Left forelimb (tissue), 1 donor: ENCODE results near the gene CADPS2.

Source experiments
- DNase-seq: peaks from one replicate; pipeline ENCODE4 v3.0.0-alpha.2; 2018; ENCODE audit warnings: low spot score

The CADPS2 gene

DNA sequence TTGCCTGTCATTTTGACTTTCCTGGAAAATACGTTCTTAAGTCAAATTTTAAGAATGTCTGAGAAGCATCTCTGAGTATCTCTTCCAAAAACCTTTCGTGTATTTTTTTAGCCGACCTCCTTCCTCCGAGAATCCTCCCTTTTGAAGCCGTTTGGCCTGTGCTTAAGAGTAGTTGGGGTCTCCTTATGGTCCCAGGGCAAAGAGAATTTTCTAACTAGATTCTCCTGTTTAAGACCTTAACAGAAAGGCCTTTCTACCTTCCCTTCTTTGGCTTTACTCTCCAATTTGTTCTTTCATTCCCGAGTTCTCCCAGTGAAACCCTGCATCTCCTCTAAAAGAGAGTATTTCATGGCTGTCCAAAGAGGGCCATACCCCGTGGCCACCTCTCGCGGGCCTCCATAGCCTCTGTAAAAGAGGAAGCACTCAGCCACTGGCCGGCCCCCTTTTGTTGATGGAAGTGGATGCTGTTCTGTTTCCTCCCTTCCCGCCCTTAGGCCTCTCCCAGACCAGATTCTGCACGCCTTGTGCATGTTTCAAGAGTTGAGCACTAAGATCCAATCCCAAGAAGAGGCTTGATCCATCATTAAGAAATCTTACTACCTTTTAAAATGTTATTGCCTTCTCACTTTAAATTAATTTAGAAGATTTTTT, 575.1 kb downstream of the CADPS2 start:
- DNase-seq = no peak

DNA sequence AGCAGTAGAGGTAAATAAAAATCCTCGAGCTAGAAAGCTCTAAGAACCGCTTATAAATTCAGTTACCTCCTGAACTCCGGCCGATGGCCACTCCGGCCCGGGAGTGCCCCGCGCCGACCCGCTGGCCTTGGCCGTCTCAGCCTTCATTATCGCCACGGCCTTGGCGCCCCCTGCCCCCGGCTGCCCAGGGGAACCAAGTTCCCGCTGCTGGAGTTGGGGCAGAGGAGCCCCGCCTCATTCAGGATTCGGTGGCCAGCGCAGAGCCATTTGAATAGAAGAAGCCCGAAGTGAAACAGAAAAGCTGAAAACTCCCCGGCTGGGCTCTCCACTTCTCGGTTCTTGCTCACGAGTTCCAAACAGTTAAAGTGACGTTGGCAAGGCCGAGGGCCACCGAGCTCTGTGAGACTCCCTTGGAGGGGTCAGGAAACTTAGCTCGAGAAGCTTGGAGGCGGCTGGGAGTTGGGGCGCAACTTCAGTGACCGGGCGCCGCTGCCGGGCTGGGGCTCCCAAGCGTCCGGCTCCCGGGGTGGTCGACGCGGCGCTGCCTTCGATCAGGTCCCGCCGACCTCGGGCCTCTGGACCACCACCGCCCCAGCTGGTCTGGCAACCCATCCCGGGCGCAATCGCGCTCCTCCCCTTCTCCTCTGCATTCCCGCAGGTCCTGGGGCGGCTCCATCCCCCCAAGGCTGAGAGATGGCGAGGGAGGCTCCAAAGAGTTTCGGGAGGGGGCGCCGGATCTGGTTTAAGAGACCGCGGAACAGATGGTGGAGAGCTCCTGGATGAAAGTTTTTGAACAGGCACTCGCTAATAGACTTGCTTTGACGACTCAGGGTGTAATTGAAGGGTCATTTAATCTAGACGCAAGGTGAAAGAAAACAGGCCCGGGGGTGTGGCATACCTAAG, 575.9 kb downstream of the CADPS2 start:
- no peak for DNase-seq

- no peak for DNase-seq
Observed at GRCh38 chr7:122309421-122309820, 576.8 kb downstream of the CADPS2 start.

DNA sequence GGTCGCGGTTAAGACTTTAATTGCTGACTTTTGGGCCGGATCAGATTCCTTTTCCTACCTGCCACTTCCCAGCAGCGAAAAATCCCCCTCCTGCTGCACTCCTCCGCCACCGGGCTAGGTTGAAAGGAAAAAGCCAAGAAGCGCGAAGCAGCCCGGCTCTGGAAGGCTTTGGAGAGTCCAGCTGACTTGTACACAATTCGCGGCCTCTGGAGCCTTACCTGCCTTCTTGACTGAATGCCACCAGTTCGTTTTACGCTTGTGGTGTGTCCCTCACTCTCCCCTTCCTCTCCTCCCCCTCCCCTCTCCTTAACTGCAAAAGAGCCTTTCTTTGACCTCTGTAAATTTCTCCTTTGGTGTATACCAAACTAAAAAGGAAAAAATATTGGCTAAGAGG, 579.0 kb downstream of the CADPS2 start:
- DNase-seq = no peak

DNA sequence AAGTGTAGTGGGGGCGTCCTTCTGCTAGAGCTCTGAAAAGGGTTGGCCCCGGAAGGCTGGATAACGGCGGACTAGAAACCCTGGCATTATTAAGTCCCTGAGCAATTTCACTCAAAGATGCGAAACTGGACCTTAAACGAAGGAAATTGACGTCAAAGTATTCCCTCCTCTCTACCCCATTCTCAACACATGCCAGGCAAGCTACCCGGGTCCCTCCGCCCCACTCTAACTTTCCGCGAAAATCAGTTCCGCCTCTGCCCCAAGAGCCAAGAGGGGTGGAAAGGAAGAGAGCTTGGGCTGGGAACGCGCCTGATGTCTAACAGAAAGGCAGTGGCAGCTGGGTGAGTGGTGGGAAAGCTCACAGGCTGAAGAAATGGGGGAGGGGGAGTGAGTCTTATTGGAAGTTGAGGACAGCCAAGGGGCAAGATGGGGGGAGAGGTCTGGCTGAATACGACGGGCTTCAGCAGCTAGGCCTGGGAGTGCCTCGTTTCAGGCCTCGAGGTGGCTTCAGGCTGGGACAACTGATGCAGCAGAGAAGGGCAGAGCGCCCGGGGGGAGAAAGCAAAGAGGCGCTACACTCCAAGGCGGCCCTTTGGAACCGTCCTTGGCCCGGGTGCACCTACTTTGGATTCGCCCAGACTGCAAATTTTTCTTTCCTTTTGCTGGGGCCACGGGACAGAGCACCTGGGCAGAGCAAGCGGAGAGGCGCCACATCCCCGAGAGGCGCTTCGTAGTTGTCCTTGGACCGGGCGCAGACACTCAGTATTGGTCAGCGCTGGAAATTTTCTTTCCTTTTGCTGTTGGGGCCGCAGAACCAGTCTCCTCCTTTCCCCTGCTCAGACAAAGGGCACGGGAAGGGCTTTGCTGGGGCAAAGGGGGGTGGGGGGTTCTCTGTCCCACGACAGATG, 579.7 kb downstream of the CADPS2 start:
- DNase-seq = no peak

DNA sequence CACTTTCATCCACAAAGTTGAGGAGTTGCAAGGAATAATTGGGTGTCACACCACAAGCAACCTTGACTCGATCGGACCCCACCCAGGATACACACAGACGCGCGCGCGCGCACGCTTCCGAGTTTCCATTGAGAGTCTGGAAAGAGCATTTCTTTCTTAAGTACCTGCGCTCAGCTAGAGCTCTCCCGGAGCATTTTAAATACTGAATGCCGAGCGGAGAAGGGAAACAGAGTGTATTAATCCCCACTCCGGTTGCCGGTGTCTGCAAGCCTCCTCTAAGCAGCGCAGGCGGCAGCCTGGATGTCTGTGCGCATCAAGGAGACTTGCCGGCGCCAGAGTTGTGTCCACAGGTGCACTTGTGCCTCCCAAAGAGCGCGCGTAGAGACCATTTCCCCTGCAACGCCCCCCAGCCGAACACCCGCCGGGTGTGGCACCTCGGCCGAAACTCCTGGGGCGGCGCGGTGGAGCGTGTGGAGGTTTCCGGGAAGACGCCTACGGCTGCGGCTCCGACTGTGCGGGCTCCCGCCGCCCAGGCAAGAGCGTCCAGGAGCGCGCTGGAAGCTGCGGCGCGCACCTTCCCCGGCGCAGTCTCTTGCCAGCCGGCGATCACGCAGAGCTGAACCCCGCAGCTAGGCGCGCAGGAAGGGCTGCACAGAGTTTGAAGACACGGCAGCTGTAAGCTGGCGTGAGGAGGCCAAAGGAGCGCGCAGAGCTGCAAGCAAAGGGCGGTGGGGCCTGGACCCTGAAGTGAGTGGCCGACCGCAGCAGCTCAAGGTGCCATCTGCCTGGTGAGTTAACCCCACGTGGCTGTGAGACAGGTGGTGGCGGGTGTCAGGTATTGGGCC, 580.6 kb downstream of the CADPS2 start:
- DNase-seq = no peak

GRCh38 chr7:122304996-122305421, 581.3 kb downstream of the CADPS2 start:
- DNase-seq = no peak

DNA sequence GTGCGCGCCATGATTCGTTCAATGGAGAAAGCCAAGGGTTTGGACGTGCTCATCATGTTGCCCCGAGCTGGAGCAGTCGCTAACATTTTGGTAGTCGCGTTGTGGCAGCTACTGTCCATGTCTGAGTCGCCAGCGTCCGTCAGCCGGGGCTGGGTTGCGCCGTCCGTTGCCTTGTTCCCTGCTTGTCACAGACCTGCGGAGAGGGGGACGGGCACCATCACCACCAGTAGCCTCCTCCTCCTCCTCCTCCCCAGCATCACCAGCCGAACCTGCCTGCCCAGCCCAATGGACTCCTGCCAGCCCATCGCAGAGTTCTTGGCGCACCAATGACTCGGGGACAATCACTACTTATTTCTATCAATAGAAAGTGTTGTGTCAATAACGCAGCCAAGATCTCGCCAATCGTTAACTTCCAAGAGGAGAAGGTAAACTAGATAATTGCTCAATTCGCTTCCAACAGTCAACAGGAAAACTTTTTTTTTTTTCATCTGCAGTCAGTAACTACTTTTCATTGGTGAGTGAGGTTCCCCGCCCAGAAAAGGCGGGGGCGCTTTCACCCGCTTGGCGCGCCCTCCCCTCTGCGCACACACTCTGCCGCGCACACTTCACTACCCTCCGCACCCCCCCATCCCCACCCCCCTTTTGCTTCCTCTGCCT, 581.8 kb downstream of the CADPS2 start, which contains the start of gene FEZF1:
TSS of gene FEZF1 (minus strand) at position 432 of the 657 bp plus-strand sequence. CDS start at position 119, 313 bp downstream.
- no peak for DNase-seq

DNA sequence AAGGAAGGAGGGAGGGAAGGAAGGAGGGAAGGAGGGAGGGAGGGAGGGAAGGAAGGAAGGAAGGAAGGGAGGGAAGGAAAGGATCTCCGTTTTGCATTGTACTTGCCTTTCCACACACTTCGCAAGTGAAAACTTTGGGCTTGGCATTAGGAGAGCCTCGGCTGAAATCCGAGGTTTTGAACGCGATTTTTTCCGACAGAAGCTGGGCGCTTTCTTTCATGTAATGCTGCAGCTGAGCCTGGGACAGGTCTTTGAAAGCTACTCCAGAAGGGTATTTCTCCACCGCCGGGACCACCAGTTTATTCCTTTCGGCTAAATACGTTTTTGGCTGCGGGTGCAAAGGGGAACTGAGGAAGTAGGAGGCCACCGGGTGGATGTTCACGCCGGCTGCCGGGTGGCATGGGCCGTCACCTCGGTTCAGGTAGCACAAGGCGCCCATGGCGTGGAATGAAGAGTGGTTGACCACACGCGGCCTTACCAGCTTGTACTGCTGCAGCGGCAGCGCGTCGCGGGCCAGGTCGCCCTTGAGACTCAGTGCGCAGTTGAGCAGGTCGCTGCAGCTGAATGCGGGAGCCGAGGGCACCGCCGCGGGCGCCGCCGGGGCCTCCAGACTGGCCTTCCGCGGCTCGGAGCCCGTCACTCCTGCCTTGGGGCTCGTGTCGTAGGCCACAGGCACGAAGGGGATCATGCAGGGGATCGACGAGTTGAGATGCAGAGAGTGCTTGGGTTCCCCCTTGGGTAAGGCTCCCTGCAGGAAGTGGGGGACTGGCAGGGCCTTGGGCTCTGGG, 582.5 kb downstream of the CADPS2 start:
- DNase-seq = no peak

- no peak for DNase-seq
Observed at GRCh38 chr7:122302761-122303530, 583.3 kb downstream of the CADPS2 start.

GRCh38 chr7:122301858-122302760, 584.2 kb downstream of the CADPS2 start:
- no peak for DNase-seq

DNA sequence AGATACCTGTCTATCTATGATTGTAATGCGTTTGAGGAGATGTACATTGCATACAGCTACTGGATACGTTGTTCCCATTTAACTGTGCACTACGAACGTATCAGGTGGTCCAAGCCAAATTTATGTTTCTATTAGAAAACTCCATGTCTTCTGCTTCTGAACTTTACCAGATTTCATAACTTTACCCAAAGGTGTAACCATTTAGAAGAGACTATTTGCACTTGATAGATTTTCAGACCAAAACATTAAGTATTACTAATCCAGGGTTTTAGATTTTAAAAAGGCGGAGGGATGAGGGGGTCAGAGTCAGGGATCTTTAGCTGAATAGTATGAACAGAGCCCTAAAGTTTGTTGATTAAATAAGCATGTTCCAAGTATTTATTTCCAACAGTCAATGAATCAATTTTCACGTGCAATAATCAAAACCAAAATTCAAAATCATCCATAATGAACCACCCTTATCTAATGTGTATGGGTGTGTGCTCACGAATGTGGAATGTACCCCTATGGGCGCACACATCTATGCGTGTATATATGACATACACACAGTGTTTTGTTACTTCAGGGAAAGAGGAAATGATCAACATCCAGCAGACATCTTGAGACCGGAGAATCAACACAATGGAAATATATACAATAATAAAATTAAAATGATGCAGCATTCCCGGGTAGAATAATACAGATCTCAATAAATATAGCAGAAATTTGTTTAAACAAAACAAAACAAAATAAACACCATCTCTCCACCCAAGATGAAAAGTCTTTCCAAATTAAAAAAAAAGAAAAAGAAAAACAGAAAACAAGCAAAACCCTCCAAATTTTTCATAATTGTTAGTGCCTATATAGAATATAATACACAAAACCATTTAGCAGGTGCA, 585.1 kb downstream of the CADPS2 start:
- no peak for DNase-seq

DNA sequence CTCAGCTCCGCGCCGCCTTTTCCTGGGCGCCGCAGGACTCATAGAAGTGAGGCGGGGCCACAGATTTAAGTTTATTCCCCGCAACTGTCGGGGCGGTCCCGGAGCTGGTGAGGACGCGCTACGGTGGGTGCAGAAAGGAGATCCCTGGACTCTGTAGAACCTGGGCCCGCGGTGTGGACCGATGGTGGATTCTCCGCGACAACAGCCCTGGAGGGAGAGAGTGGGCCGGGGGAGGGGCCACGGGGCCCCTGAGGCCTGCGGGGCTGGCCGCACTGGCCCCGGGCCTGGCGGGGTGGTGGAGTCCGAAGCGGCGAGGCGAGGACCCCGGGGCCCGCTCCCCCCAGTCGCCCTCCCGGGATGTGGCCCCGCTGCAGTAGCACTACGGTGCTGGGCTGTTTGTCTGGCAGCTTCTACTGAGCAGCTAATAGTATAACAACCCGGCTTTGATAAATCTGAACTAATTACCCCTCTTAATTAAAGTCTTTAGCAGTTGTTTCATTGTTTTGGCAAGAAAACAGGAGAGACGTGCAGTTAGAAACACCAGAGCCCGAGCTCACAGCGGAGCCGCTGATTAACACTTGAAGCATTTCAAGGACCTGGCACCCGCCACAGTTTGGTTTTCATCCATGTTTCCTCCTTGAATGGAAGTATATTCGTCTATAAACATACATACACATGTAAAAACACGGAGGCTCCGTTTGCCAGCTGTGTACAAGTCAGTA, 585.9 kb downstream of the CADPS2 start:
- no peak for DNase-seq

DNA sequence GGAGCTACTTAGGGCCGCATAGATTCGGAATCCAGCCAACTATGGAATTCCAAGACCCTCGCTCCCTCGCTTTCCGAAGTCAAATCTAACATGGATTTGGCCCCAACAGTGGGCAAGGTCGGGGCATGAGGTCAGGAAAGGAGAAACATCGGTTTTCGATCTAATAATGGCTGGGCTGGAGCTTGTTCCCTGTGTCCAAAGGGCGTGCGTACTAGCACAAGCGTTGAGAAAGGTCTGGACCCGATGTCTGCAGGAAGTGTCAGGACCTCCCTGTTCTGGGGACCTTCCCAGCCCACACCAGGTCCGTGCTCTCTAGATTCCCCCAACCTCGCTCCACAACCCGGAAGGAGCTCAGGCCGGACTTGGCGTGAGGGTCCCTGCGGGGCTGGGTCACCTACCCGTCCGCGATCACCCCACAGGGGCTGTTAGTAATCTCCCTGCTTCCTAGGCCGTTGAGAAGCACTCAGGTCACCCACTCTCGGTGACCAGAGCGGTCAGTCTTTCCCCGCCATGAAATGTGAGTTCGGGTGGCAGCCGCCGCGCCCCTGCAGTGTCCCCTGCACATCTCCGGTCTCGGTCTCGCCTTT, 586.5 kb downstream of the CADPS2 start:
- DNase-seq = no peak

DNA sequence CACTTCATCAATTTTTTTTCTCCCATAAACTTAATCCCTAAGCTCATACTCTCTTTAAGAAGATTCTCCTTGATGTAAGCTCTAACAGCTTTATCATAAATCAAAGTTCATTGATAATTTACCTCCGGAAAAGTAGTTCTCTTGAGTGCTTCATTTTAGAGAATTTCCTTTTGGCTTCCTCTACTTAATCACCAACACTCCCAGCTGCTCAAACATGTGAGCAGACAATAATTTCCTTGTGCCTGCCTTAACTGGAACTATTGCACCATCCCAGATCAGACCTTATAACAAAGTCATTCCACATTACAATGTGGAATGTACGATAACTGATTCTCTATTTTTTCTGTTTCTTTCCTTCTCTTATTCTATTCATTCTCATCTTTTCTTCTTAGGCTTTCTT, 587.6 kb downstream of the CADPS2 start:
- DNase-seq = no peak

GRCh38 chr7:122298131-122298530, 588.1 kb downstream of the CADPS2 start:
- DNase-seq = no peak
